HG02678 (cell line): ENCODE data around the gene ZFY.
"Not testable (repeated sequence)": the region's sequence is repeated elsewhere in the genome, so short reads cannot be mapped to it uniquely, and the experiment has no call there.

Experiments
- ATAC-seq: cut with Tn5 transposase; IDR thresholded peaks from one replicate; pipeline ENCODE4 v1.9.1; 2021; ENCODE audit warnings: mild to moderate bottlenecking, moderate library complexity; ENCODE audit not compliant: unreplicated experiment

The ZFY gene

DNA sequence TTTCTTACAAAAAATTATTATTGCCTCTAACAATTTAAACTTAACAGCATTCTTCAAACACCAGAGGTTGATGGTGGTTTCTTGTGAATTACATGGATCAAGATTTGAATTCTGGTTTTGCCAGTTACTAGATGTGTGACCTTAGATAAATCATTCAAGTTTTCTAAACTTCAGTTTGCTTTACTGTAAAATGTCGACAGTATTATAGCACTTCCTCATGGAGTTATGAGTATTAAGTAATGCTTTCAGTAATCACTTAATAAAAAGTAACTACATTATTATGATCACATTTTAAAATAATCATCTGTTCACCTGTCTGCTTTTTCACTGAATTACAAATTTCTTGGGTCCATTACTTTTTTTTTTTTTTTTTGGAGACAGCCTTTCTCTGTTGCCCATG lies 37.5 kb downstream of the ZFY start:
- peak; percentile 34 for ATAC-seq

DNA sequence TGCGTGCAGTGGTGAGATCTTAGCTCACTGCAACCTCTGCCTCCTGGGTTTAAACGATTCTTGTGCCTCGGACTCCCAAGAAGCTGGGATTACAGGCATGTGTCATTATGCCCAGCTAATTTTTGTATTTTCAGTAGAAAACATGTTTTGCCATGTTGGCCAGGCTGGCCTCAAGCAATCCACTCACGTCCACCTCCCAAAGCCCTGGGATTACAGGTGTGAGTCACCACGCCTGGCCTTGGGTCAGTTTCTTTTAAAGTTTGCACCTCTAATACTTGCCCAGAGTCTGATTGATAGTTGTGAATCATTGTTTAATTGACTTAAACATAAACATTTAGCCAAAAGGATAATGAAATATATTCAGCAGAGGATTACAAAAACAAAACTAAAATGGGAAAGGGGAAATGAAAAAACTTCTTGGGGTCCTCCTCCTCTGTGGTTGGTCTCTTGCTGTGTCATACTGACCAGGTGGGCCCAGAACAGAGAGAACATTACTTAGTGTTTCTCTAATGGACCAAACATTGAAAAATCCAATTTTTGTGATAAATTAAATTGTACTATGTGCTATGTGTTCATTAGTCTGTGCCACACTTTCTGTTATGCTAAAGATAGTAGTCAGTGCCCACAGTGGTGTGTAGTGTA lies 38.0 kb downstream of the ZFY start:
- ATAC-seq = peak; percentile 64

DNA sequence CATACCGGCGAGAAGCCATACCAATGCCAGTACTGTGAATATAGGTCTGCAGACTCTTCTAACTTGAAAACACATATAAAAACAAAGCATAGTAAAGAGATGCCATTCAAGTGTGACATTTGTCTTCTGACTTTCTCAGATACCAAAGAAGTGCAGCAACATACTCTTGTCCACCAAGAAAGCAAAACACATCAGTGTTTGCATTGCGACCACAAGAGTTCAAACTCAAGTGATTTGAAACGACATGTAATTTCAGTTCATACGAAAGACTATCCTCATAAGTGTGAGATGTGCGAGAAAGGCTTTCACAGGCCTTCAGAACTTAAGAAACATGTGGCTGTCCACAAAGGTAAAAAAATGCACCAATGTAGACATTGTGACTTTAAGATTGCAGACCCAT lies 44.1 kb downstream of the ZFY start:
- no peak for ATAC-seq

DNA sequence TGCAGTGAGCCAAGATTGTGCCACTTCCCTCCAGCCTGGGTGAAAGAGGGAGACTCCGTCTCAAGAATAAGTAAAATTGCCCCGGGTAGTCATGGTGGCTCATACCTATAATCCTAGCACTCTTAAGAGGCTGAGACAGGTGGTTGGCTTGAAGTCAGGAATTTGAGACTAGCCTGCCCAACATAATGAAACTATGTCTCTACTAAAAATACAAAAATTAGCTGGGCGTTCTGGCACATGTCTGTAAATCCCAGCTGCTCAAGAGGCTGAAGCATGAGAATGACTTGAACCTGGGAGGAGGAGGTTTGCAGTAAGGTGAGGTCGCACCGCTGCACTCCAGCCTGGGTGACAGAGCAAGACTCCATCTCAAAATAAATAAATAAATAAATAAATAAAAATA lies 49.3 kb downstream of the ZFY start:
- ATAC-seq = no peak

DNA sequence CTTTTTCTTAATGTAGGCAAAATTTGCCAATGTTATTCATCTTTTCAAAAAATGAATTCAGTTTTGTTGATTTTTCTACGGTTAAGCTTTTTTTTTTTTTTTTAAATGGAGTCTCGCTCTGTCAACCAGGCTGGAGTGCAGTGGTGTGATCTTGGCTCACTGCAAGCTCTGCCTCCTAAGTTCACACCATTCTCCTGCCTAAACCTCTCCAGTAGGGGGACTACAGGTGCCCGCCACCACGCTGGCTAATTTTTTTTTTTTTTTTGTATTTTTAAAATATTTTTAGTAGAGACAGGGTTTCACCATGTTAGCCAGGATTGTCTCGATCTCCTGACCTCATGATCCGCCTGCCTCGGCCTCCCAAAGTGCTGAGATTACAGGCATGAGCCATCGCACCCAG lies 52.0 kb downstream of the ZFY start:
- not testable (repeated sequence) for ATAC-seq

DNA sequence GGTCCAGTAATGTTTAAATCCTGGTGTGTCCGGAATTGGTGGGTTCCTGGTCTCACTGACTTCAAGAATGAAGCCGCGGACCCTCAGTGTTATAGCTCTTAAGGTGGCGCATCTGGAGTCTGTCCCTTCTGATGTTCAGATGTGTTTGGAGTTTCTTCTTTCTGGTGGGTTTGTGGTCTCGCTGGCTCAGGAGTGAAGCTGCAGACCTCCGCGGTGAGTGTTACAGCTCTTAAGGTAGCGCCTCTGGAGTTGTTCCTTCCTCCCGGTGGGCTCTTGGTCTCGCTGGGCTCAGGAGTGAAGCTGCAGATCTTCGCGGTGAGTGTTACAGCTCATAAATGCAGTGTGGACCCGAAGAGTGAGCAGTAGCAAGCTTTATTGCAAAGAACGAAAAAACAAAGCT lies 62.2 kb downstream of the ZFY start:
- ATAC-seq = not testable (repeated sequence)

DNA sequence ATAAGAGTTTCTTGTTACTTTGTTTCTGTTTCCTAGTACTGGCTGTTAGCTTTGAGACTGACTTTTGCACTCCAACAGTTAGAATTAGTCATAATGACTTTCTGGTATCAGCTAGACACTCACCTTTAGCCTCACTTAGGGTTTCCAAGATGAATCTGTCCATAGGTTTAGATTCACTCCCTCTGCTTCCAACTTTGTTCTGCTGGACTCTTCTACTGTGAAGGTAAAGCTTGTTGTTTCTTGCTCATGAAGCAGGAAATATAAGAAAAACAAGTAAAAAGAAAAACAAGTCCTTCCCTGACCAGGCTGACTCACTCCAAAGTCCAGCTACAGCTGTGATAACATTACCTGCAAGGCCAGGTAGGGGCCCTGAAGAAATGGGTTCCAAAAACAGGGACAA lies 67.0 kb downstream of the ZFY start:
- no peak for ATAC-seq

DNA sequence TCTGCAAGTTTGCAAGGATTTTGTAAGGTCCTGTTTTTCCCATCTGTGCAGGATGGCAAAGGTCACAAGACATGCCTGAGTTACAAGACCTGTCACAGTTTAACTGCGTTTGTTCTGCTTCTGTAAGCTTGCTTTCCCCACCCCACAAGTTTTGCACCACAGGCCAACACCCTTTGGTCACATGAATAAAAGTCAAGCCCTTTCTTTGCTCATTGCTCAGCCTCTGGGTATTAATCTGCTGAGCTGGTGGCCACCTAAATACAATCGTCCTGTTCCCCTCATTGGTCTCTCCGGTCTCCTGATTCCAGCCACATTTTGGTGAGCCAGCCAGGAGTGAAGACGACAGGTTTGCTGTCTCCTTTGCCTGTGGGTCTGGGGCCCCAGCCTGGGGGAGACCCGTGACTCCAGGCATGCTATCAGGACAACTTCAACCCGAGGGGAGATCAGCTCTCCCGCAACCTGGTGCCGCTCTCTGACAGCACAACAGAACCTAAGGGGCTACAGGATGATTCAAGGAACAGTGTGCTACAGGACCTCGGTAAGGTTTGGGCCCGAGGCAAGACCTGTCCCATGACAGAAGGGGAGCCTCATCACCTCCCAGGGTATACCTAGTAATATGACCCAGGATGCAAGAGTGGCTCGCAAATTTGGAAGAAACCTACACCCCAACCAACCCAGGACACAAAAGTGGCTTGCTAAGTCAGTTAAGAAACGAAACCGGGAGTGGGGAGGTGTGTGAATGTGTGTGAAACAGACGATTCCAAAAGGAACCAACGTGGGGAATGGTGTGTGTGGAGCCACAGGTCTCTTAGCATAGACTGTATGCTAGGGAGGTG lies 67.7 kb downstream of the ZFY start:
- ATAC-seq = peak; percentile 54

DNA sequence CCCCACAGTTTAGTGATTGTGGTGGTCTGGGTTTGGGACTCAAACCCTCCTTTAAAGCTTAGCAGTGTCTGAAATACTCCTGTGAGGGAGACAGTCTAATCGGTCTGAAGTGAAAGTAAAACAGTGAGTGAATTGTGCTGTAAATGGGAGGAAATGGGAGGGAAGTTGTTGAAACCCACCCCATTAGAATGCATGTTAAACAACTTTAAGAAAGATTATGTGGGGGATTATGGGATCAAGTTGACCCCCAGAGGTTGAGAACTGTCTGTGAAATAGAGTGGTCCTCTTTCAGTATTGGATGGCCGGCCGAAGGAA lies 68.3 kb downstream of the ZFY start:
- ATAC-seq = peak; percentile 32

DNA sequence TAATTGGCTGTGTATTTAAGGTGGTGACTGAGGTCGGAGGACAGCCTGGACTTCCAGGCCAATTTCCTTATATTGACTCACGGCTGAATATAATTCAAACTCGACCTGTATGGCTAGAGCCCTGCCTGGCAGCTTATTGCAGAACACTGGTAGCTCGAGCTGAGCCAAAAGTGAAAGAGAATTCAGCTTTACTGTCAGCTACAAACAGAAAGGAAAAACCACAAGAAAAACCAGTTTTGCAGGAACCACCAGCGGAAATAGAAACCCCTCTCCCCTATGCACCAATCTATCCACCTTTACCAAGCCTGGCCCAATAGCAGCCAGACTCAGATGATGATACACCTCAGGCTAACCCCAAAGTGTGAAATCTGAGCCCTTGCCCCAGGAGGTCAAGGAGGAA lies 68.7 kb downstream of the ZFY start:
- peak; percentile 46 for ATAC-seq

DNA sequence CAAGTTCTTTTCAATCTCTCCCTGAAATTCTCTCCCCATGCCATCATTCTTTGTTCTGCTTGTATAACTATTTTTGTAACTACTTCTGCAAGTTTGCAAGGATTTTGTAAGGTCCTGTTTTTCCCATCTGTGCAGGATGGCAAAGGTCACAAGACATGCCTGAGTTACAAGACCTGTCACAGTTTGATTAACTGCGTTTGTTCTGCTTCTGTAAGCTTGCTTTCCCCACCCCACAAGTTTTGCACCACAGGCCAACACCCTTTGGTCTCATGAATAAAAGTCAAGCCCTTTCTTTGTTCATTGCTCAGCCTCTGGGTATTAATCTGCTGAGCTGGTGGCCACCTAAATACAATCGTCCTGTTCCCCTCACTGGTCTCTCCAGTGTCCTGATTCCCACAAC lies 70.8 kb downstream of the ZFY start:
- not testable (repeated sequence) for ATAC-seq

DNA sequence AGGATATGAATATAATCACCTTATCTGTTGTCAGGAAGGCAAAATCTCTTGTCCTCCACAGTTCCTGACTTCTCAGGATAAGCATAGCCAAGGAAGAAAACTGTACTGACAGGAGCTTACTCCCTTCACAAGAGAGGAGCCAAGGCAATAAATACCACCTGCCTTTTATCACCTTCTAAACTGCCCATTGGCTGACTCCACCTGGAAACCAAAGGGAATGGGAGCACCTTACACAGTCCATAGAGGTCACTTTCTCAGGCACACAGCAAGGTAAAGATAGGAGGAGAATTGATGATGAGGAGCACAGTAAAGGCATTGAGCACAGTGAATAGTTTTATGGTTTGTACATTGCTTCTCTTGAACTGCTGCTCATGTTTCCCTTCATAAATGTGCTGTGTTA lies 72.8 kb downstream of the ZFY start:
- no peak for ATAC-seq

DNA sequence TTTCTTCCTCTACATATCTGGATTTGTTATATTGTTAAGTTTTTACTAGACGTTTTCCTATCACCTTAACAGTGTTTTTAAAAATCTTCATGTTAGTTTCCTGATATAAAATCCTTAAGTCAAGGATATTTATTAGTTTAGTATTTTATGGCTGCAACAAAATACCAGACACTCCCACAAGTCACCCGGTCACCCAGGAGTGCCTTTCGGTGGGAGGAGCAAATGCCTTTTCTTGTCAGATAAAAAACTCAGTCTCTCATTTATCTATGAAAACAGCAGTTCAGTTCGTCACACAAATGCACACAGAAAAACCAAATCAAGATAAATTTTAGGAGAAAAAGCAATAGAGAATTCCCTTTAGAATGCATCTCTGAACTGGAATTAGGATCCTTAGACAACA lies 77.0 kb downstream of the ZFY start:
- no peak for ATAC-seq

DNA sequence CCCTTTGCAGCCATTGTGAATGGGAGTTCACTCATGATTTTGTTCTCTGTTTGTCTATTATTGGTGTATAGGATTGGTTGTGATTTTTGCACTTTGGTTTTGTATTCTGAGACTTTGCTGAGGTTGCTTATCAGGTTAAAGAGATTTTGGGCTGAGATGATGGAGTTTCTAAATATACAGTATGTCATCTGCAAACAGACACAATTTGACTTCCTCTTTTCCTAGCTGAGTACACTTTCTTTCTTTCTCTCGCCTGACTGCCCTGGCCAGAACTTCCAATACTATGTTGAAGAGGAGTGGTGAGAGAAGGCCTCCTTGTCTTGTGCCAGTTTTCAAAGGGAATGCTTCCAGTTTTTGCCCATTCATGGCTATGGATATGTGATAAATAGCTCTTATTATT lies 81.4 kb downstream of the ZFY start:
- no peak for ATAC-seq

DNA sequence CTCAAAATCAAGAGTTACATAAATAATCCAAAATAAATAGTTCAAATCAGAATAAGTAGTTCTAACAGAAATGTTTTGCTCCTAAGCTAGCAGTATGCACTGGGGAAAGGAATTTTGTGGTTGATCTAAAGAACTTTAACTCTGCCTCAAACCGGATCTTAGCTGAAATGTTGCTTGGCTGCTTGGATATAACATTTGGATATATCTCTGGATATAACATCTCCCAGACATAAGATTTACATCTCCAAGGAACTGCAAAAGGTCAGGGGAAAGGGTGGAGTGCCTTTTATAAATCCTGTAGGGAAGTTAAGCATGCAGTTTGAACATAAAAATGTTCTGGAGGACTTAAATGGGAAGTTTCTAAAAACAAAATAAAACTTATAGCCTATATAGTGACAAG lies 83.4 kb downstream of the ZFY start:
- ATAC-seq = no peak

DNA sequence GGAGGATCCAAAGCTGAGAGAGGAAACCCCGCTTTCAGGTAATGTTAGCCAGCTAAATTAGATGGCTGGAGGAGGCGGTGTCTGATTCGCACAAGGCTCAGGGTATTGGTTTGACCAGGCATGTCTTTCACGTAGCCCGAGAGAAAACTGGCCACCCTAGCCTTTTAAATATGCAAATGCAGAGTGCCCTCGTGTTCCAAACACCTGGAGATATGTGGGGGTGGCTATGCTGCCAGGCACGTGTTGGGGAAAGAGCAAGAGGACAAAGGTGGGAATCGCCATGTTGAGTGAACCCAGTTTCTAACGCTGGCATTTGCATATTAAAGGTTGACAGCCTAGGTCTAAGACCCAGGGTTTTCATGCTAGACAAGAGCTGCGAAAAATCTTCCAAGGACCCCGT lies 84.4 kb downstream of the ZFY start:
- no peak for ATAC-seq

DNA sequence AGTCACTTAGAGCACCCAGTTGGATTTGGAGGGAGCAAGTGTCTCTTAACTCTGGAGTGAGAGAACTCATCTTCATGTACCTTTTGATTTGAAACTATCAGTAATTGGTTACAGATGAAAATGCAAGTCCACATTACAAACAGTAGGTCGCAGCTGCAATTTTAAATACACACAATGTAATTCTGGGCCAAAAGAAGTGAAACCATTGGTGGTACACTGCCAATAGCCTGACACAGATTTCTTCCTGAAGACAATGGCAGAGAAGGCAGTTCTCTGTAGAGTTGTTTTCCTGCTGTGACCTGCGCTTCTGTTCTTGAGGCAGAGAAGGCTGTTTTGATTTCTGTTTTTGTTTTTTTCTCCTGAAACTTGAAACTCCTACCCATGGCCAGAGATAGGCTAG lies 86.0 kb downstream of the ZFY start:
- ATAC-seq = peak; percentile 52

DNA sequence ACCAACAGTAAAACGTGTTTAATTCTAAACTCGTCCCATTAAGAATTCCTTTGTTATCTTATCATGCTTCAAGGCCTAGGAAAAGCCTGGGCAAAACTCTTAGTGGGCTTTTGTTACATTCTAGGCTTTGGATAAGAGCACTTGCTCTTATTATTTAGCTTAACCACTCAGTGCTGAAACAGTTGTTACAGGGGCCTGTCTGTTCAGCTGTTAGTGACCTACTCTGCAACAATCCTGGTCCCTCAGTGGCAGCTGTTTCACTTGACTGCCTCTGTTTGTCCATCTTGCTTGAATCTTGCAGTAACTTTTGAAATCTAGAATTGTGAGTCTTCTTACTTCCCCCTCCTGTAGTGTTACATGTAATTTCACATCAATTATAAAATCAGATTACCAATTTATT lies 88.4 kb downstream of the ZFY start:
- ATAC-seq = no peak

DNA sequence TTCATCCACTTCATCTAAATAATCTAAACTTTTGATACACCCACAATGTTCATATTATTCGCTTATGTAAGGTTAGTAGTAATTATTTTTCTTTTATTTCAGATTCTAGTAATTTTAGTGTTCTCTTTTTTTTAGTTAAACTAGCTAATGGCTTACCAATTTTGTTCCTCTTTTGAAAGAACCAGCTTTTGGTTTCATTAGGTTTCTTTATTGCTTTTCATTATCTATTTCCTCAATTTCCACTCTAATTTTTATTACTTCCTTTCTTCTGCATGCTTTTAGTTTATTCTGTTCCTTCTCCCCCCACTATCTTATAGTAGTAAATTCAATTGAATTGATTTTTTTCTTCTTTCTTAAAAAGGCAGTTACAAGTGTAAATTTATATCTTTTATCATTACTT lies 90.2 kb downstream of the ZFY start:
- no peak for ATAC-seq
